HG03469 (cell line): ENCODE data around the gene LDAH.
A peak's percentile ranks its signal among the peaks of the same experiment; 100 is the strongest.

ENCODE experiments used
- ATAC-seq: cut with Tn5 transposase; IDR thresholded peaks from one replicate; pipeline ENCODE4 v1.9.1; 2021; ENCODE audit warnings: mild to moderate bottlenecking, moderate library complexity, moderate number of reproducible peaks; ENCODE audit not compliant: unreplicated experiment

LDAH gene

GRCh38 chr2:20669562-20670314 is 153.2 kb downstream of the LDAH start:
- no peak for ATAC-seq

DNA sequence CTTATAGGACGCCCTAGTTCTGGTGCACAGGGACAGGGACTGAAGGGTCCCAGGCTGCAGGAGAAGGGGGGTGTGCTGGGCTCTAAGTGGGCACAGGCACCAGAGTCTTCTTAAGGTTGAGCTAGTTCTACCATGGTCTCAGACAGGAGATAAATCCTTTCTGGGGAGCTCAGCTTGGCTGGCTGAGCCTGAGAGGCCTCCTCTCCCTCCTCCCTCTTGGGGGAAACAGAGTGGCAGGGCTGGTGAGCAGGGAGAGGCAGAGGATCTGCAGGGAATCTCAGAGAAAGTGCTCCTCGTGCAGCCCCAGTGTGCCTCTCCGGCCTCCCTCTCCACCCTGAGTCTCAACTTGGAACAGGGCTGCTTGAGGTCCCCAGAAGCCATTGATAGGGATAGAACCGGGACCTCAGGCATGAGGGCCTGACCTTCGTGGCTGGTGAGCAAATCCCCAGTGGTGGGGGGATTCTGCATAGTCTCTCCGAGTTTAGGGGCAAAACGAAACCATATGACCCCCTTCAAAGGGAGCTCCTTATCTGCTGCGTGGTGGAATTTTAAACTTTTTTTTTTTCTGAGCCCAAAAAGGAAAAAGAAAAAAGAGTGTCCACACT is 153.9 kb downstream of the LDAH start:
- ATAC-seq: no peak

GRCh38 chr2:20668451-20668850 is 154.4 kb downstream of the LDAH start:
- no peak for ATAC-seq

DNA sequence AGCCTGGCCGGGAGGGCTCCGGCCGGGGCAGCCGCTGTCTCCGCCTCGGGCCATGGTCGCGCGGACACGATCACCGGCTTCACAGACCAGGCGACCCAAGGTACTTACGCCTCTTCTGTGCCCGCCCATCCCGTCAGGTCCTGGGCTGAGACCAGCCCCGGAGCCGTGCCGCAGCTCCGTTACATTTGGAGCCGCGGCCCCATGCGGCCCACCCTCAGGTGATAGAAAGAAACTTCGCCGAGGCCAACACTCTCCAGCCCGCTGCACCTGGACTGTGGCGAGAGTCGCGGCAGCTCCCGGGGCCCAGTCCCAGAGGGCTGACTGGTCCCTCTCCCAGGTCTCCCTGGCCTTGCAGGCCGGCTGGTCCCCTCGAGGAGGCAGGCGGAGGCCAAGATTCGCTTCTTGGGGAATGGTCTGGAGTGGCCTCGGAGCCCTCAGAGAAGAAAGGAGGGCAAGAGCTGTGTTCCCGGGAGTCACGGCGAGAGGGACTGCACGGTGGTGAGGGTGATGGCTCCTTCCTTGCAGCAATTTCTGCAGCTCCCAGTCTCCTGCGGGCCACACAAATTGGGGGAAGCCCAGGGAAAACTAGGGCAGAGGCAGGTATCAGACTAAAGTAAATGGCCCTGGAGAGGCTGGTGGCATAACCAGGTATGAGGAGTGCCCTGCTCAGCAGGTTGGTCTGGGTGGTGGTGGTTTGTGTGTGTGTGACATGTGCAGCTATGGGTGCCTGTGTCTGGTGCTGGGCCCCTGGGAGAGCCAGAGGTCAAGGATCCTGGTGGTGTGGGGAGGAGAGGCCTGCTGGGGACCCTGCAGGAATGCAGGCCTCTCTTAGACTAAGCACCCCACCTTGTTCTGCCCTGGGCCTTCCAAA is 155.1 kb downstream of the LDAH start:
- no peak for ATAC-seq

GRCh38 chr2:20667151-20667530 is 155.8 kb downstream of the LDAH start:
- no peak for ATAC-seq

DNA sequence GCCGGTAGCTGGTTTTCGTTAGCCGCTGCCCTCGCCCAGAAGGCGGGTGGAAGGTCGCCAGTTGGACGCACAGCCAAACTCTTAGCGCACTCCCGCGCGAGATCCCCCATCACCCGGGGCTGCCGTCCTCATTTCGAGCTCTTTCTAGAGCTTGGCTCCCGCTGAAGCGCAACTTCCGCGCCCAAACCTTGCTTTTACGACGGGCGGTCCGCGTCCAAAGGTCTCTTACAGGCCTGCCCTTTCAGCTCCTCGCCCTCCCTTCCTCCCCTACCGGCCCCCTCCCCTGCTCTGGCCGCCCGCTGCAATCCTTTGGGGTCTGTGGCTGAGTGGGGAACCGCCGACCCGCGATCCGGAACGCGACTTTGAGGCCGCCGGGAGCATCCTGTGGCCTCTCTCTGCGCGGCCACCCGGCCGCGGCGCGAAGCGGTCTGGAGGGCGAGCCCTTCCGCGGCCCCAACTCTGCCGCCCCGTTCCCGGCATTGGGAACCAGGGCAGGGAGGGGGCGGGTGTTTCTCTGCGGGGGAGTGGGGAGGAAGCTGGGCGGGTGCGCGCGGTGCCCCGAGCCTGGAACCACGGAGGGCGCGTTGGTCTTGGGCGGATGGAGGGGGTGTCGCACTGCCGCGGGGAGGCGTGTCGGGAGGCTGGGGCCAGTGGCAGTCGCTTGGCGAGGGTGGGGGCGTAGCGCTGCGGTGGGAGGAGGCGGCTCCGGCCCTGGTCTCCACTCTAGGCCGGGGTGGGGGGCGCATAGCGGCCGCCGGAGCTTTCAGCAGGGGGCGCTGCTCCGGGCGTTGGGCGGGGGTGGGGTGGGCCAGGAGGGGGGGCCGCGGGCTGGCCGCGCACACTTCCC is 156.4 kb downstream of the LDAH start, which contains the start of gene GDF7:
TSS of gene GDF7 (plus strand) at position 841 of the 847 bp plus-strand sequence. CDS start 96 bp downstream, outside the sequence.
- ATAC-seq: no peak

DNA sequence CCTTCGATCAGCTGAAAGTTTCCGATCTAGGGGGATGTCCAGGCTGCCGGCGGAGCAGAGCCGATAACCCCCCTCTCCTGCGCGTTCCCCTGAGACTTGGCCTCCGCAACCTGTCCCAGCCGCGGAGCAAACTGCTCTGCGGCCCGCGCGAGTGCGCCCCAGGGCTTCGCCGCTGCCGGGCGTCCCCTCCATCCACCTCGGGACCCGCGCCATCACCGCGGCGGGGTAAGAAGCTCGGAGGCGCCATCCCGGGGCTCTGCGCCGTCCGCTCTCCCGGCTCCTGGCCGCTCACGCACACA is 156.9 kb downstream of the LDAH start:
- no peak for ATAC-seq

GRCh38 chr2:20665243-20666004 is 157.5 kb downstream of the LDAH start:
- ATAC-seq: no peak

- ATAC-seq: no peak
These were observed 158.3 kb downstream of the LDAH start for GRCh38 chr2:20664431-20665242.

GRCh38 chr2:20664071-20664390 is 158.9 kb downstream of the LDAH start:
- ATAC-seq: no peak

GRCh38 chr2:20663196-20664070 is 159.5 kb downstream of the LDAH start:
- no peak for ATAC-seq

DNA sequence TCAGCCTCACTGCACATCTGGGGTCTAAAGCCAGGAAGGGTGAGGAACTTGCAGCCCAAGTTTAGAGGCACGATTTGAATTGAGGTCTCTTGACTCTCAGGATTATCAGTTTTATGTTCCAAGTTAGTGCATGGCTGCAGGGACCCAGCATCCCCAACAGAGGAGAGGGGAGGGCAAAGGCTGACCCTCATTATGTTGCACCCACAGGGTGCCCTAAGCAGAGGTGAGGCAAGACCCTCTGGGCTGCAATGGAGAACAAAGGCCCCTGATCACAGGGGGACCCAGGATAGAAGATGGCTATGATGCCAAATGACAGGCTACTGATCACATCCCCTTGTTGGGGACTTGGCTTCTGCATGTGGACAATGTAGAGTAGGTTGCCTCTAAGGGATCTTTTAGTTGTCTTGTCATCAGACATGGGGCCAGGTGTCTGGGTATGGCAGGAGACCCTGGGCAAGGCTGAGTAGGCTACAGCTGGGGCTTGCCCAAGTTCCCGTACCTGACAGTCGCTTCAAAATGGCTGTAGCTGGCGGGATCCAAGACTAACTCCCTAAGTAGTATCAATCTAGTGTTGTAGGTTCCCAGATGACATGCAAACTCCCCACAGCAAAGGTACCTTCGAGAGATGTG is 160.5 kb downstream of the LDAH start:
- ATAC-seq: no peak

DNA sequence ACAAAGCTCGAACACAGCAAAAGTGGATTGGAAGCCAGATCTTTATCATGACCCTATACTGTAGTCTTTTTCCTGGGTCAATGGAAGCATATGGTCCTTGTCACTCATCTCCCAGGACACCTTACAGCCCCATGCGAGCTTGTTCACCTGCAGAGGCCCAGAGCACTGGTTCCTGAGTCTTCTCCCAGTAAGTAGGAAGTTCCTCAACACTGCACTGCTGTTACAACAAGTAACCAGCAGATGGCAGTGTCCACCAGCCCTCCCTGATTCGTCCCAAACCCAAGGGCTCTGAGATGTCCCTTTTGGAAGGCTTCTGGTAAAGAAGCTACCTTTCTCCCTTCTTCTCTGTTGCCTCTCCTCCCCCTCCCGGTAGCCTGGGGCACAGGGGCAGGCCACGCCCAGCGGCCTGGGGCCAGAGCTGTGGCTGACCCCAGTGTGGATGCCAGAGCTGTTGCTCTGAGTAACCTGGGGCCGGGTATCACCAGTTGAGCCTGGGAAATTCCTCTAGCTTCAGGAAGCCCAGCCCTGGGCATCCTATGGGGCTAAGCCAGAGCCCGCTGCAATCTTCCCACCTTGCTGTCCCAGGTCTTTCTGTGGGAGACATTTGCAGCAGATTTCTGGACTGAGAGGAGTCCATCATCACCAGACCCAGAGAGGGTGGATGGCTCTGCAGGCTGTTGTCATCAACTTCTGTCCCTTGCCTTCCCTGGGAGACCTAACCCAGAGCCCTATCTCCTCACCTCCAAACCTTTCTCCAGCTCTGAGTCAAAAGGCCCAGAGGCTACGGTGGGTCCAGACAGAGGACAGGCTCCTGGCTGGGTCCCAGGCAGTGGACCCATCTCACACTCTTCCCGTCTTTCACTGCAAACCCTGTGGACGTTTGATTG is 161.2 kb downstream of the LDAH start:
- ATAC-seq: peak; percentile 70

GRCh38 chr2:20660506-20661420 is 162.1 kb downstream of the LDAH start:
- no peak for ATAC-seq

GRCh38 chr2:20657522-20658235 is 165.2 kb downstream of the LDAH start:
- ATAC-seq: no peak
